ENCODE results near the gene GARRE1. TPM values are rescaled to one million over a fixed set of nuclear protein-coding genes. Genes with fewer than 3 reads are reported as not detected.

Gene GARRE1
- total and polyA plus RNA-seq, 2 experiments from 2014 or later, result 9.0 to 16.3 TPM

GRCh38 chr19:34209726-34210125 lies 44.6 kb upstream of the GARRE1 start:
- H3K79me2 ChIP-seq, result peaks cover 42% of the 10 kb centered on the region
- H3K27me3 ChIP-seq, result no peaks in the 10 kb centered on the region
- TF ChIP-seq, protein P1, sequence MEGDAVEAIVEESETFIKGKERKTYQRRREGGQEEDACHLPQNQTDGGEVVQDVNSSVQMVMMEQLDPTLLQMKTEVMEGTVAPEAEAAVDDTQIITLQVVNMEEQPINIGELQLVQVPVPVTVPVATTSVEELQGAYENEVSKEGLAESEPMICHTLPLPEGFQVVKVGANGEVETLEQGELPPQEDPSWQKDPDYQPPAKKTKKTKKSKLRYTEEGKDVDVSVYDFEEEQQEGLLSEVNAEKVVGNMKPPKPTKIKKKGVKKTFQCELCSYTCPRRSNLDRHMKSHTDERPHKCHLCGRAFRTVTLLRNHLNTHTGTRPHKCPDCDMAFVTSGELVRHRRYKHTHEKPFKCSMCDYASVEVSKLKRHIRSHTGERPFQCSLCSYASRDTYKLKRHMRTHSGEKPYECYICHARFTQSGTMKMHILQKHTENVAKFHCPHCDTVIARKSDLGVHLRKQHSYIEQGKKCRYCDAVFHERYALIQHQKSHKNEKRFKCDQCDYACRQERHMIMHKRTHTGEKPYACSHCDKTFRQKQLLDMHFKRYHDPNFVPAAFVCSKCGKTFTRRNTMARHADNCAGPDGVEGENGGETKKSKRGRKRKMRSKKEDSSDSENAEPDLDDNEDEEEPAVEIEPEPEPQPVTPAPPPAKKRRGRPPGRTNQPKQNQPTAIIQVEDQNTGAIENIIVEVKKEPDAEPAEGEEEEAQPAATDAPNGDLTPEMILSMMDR (IDR thresholded peaks at IDR 0.05; ENCODE audit: poor library complexity), result no peak
- no peak for TF ChIP-seq EZH2phosphoT487 (IDR thresholded peaks at IDR 0.05; ENCODE audit: low read depth, severe bottlenecking, unreplicated experiment)
- TF ChIP-seq EZH2 (IDR thresholded peaks at IDR 0.05; ENCODE audit: borderline replicate concordance), result no peak
- H3K4me1 ChIP-seq (ENCODE audit: insufficient read depth), result no peaks in the 10 kb centered on the region
- WGBS (ENCODE audit: low lambda C conversion rate, missing lambda C conversion rate), result 88% methylated on average over 4 of the region's 4 CpGs
- no peak overlapping the region for H2AFZ ChIP-seq
- H3K4me2 ChIP-seq, result no peak overlapping the region
- no peak overlapping the region for H3K27ac ChIP-seq
- no peaks in the 10 kb centered on the region for H3K9me3 ChIP-seq (ENCODE audit: low read depth)
- no peaks in the 10 kb centered on the region for H3K9me2 ChIP-seq (replicated peaks; ENCODE audit: insufficient read depth)
- H4K20me1 ChIP-seq (ENCODE audit: insufficient read depth, poor library complexity, severe bottlenecking), result no peaks in the 10 kb centered on the region
- H3K36me3 ChIP-seq (replicated peaks; ENCODE audit: insufficient read depth, low read depth), result peaks cover 4% of the 10 kb centered on the region
- H3K4me3 ChIP-seq, result no peak overlapping the region
- DNase-seq (ENCODE audit: low spot score), result no peak

DNA sequence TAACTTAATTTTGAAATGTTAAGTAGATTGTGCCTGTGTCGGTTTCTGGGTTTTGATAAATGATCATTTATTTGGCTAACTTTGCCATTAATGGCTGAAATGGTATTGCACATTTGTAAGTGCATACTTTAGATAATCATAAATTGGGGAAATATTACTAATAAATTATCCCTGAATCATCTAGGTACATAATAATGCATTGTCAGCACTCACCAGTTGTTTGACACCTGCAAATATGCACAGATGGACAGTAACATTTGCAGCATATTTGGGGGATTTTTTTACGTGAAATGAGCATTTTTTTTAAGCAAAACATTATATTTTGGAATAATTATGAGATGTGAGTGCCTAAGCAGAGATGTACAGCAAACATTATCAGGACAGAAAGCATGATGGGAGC lies 41.1 kb upstream of the GARRE1 start:
- Histone ChIP-seq H3K9me2 (replicated peaks; ENCODE audit: insufficient read depth) (no peaks in the 10 kb centered on the region), H3K36me3 (replicated peaks; ENCODE audit: insufficient read depth, low read depth) (peaks cover 4% of the 10 kb centered on the region), H3K79me2 (peaks cover 47% of the 10 kb centered on the region), H4K20me1 (ENCODE audit: insufficient read depth, poor library complexity, severe bottlenecking) (no peaks in the 10 kb centered on the region), H3K4me2 (no peak overlapping the region), H3K4me3 (no peak overlapping the region), H3K27ac (no peak overlapping the region), H2AFZ (no peak overlapping the region), H3K9me3 (ENCODE audit: low read depth) (no peaks in the 10 kb centered on the region), H3K27me3 (no peaks in the 10 kb centered on the region), H3K4me1 (ENCODE audit: insufficient read depth) (no peaks in the 10 kb centered on the region)
- WGBS (ENCODE audit: low lambda C conversion rate, missing lambda C conversion rate), result 93% methylated on average over 2 of the region's 2 CpGs
- DNase-seq (ENCODE audit: low spot score), result no peak
- TF ChIP-seq EZH2 (IDR thresholded peaks at IDR 0.05; ENCODE audit: borderline replicate concordance) (no peak), EZH2phosphoT487 (IDR thresholded peaks at IDR 0.05; ENCODE audit: low read depth, severe bottlenecking, unreplicated experiment) (no peak)
- TF ChIP-seq, protein P1 (IDR thresholded peaks at IDR 0.05; ENCODE audit: poor library complexity), result no peak

- WGBS (ENCODE audit: low lambda C conversion rate, missing lambda C conversion rate), result 100% methylated on average over 4 of the region's 4 CpGs
- peaks cover 45% of the 10 kb centered on the region for H3K79me2 ChIP-seq
These were observed 40.3 kb upstream of the GARRE1 start for GRCh38 chr19:34214040-34214439.

More at GRCh38 chr19:34214040-34214439, 40.3 kb upstream of the GARRE1 start:
- Histone ChIP-seq H3K27me3 (no peaks in the 10 kb centered on the region), H3K9me2 (replicated peaks; ENCODE audit: insufficient read depth) (no peaks in the 10 kb centered on the region), H4K20me1 (ENCODE audit: insufficient read depth, poor library complexity, severe bottlenecking) (no peaks in the 10 kb centered on the region), H3K27ac (no peak overlapping the region), H3K36me3 (replicated peaks; ENCODE audit: insufficient read depth, low read depth) (peaks cover 1% of the 10 kb centered on the region), H3K4me3 (no peak overlapping the region), H3K4me1 (ENCODE audit: insufficient read depth) (no peaks in the 10 kb centered on the region), H3K9me3 (ENCODE audit: low read depth) (no peaks in the 10 kb centered on the region), H3K4me2 (no peak overlapping the region), H2AFZ (no peak overlapping the region)
- TF ChIP-seq, protein P1 (IDR thresholded peaks at IDR 0.05; ENCODE audit: poor library complexity), result no peak
- TF ChIP-seq EZH2phosphoT487 (IDR thresholded peaks at IDR 0.05; ENCODE audit: low read depth, severe bottlenecking, unreplicated experiment) (no peak), EZH2 (IDR thresholded peaks at IDR 0.05; ENCODE audit: borderline replicate concordance) (no peak)
- DNase-seq (ENCODE audit: low spot score), result no peak
